ENCODE results near the gene HMOX2. TPM values are rescaled to one million over a fixed set of nuclear protein-coding genes. Genes with fewer than 3 reads are reported as not detected.

The HMOX2 gene
- total and polyA plus RNA-seq, 3 donors from 2014 or later: 67.3 to 216 (median 92.0) TPM

GRCh38 chr16:4433228-4433627 is 43.0 kb upstream of the HMOX2 start:
- Histone ChIP-seq H3K9me3 (no peaks in the 10 kb centered on the region), H3K4me1 (no peaks in the 10 kb centered on the region), H3K36me3 (ENCODE audit: low read depth, missing control alignments) (no peaks in the 10 kb centered on the region), H3K27ac (no peak overlapping the region), H3K27me3 (no peaks in the 10 kb centered on the region), H3K4me3 (no peak overlapping the region)
- TF ChIP-seq POLR2A (IDR thresholded peaks at IDR 0.05) (no peak), CTCF (IDR thresholded peaks at IDR 0.05) (no peak)
- DNase-seq: no peak
- WGBS, 2 donors: 88% methylated on average over 4 of the region's 4 CpGs
- intact Hi-C loops (cut with DNase I; ENCODE audit: low total_unique reads): no loop called here

DNA sequence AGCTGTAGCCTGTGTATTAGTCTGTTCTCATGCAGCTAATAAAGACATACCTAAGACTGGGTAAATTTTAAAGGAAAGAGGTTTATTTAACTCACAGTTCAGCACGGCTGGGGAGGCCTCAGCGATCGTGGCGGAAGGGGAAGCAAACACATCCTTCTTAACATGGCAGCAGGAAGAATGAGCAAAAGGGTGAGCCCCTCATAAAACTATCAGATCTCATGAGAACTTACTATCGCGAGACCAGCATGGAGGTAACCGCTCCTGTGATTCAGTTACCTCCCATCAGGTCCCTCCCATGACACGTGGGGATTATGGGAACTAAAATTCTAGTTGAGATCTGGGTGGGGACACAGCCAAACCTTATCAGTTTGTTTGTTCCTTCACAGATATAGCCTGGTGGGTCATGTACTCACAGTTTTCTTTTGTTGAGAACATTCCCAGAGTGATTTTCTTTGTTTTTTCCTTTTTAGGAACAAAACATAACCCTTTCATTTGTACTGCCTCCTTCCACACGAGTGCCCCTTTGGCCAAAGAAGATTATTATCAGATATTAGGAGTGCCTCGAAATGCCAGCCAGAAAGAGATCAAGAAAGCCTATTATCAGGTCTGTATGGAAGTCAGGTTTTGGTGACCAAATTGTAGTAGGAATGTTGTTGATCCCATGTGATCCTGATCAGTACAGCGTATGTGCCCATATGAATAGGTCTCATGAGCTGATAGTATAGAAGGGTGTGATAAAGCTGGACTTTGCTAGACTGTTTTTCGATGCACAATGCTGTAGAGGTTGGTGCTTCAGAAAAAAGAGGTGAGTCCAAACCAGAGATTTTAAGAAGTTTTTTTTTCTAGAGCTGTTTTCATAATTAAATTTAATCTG is 42.0 kb upstream of the HMOX2 start:
- intact Hi-C loops (cut with DNase I; ENCODE audit: low total_unique reads): no loop called here
- WGBS, 2 donors: 86 to 87% methylated on average over 12 of the region's 12 CpGs
- Histone ChIP-seq H3K4me3 (no peak overlapping the region), H3K27ac (no peak overlapping the region), H3K9me3 (no peaks in the 10 kb centered on the region), H3K36me3 (ENCODE audit: low read depth, missing control alignments) (no peaks in the 10 kb centered on the region), H3K4me1 (no peaks in the 10 kb centered on the region), H3K27me3 (no peaks in the 10 kb centered on the region)
- DNase-seq: no peak
- TF ChIP-seq POLR2A (IDR thresholded peaks at IDR 0.05): no peak
- no peak for TF ChIP-seq CTCF (IDR thresholded peaks at IDR 0.05)

- WGBS, 2 donors: 71 to 72% methylated on average over 8 of the region's 8 CpGs
- Histone ChIP-seq H3K27ac (no peak overlapping the region), H3K27me3 (no peaks in the 10 kb centered on the region), H3K4me1 (no peaks in the 10 kb centered on the region), H3K9me3 (no peaks in the 10 kb centered on the region), H3K4me3 (no peak overlapping the region), H3K36me3 (ENCODE audit: low read depth, missing control alignments) (no peaks in the 10 kb centered on the region)
- intact Hi-C loops (cut with DNase I; ENCODE audit: low total_unique reads): no loop called here
- TF ChIP-seq POLR2A (IDR thresholded peaks at IDR 0.05) (no peak), CTCF (IDR thresholded peaks at IDR 0.05) (no peak)
- DNase-seq: no peak
Measured at GRCh38 chr16:4435337-4436067, 40.7 kb upstream of the HMOX2 start.

- Histone ChIP-seq H3K27ac (no peak overlapping the region), H3K36me3 (ENCODE audit: low read depth, missing control alignments) (no peaks in the 10 kb centered on the region), H3K9me3 (no peaks in the 10 kb centered on the region), H3K4me1 (no peaks in the 10 kb centered on the region), H3K27me3 (no peaks in the 10 kb centered on the region), H3K4me3 (no peak overlapping the region)
- WGBS, 2 donors: 98 to 99% methylated on average over 3 of the region's 3 CpGs
- TF ChIP-seq POLR2A (IDR thresholded peaks at IDR 0.05) (no peak), CTCF (IDR thresholded peaks at IDR 0.05) (no peak)
- no peak for DNase-seq
- intact Hi-C loops (cut with DNase I; ENCODE audit: low total_unique reads): no loop called here
Measured at GRCh38 chr16:4437366-4437765, 38.8 kb upstream of the HMOX2 start.
